SK-N-SH (cell line): ENCODE measurements around the gene DARS2. TPM values are rescaled to one million over a fixed set of nuclear protein-coding genes. Genes with fewer than 3 reads are reported as not detected.

Source experiments
- CTCF ChIA-PET: fragments of 300-600, 350-600 bp; formaldehyde crosslinking; extraction: SDS; loops from one replicate; lab custom pipeline; 2021; lab: Yijun Ruan, JAX
- POLR2A ChIA-PET: fragments of 350-600 bp; sonication (Branson Sonifier 250); formaldehyde crosslinking; extraction: SDS; loops from one replicate; lab custom pipeline; 2020; ENCODE audit warnings: antibody characterized with exemption, inconsistent platforms; lab: Yijun Ruan, JAX
- DNase-seq: peaks from one replicate; pipeline ENCODE4 v3.0.0; 2012
- H2AFZ ChIP-seq: fragments of 200-600 bp; sonication (generic); 2 replicates; pipeline ENCODE4 v1.8.1; 2016; ENCODE audit warnings: antibody characterized with exemption, mild to moderate bottlenecking, low read depth
- H3F3A ChIP-seq: fragments of 200-600 bp; sonication (generic); replicated peaks from 2 replicates; pipeline ENCODE3; 2016; ENCODE audit warnings: antibody characterized with exemption, mild to moderate bottlenecking; ENCODE audit not compliant: insufficient read depth
- H3K27ac ChIP-seq, 2 experiments: fragments of 200-500 bp in 1 of 2; fragments of 200-600 bp in 1 of 2; sonication (Bioruptor generic) in 1 of 2; sonication (generic), shearing (Covaris generic) in 1 of 2; 2 replicates each; pipeline versions ENCODE4 v1.5.1 to v1.6.1; 2014 to 2016; ENCODE audit warnings: low read depth in 2 of 2, inconsistent platforms in 1 of 2, low read length in 1 of 2, mild to moderate bottlenecking in 1 of 2, mixed read lengths in 1 of 2
- H3K27me3 ChIP-seq: fragments of 200-600 bp; sonication (generic), shearing (Covaris generic); 2 replicates; pipeline ENCODE4 v1.6.1; 2016; ENCODE audit warnings: mixed run types; ENCODE audit not compliant: insufficient read depth
- H3K36me3 ChIP-seq, 2 experiments: fragments of 200-500 bp in 1 of 2; fragments of 200-600 bp in 1 of 2; sonication (Bioruptor generic) in 1 of 2; sonication (generic) in 1 of 2; replicated peaks in 1 of 2; 2 replicates each; pipeline versions ENCODE3 to v1.5.1; 2014 to 2016; ENCODE audit warnings: low read length in 1 of 2, mild to moderate bottlenecking in 1 of 2; ENCODE audit not compliant: insufficient read depth in 2 of 2, control insufficient read depth in 1 of 2
- H3K4me1 ChIP-seq, 2 experiments: fragments of 200-500 bp in 1 of 2; fragments of 200-600 bp in 1 of 2; sonication (Bioruptor generic) in 1 of 2; sonication (generic), shearing (Covaris generic) in 1 of 2; 2 replicates each; pipeline versions ENCODE4 v1.5.1 to v1.6.1; 2014 to 2016; ENCODE audit warnings: low read depth in 1 of 2, low read length in 1 of 2, mixed run types in 1 of 2; ENCODE audit not compliant: insufficient read depth in 2 of 2, control insufficient read depth in 1 of 2
- H3K4me2 ChIP-seq: fragments of 200-600 bp; sonication (generic), shearing (Covaris generic); 2 replicates; pipeline ENCODE4 v1.6.1; 2017; ENCODE audit warnings: mixed run types
- H3K4me3 ChIP-seq, 2 experiments: fragments of 200-500 bp in 1 of 2; fragments of 200-600 bp in 1 of 2; sonication (Bioruptor generic) in 1 of 2; sonication (generic), shearing (Covaris generic) in 1 of 2; 2 replicates each; pipeline versions ENCODE4 v1.5.1 to v1.8.1; 2014 to 2016; ENCODE audit warnings: low read depth in 2 of 2, inconsistent platforms in 1 of 2, low read length in 1 of 2, mild to moderate bottlenecking in 1 of 2, mixed read lengths in 1 of 2, moderate library complexity in 1 of 2
- H3K79me2 ChIP-seq: fragments of 200-600 bp; sonication (generic); 2 replicates; pipeline ENCODE4 v1.8.1; 2017; ENCODE audit warnings: mild to moderate bottlenecking; ENCODE audit not compliant: insufficient read depth
- H3K9ac ChIP-seq: fragments of 200-600 bp; sonication (generic); 2 replicates; pipeline ENCODE4 v1.6.1; 2017; ENCODE audit warnings: mixed run types
- H3K9me2 ChIP-seq: fragments of 200-600 bp; sonication (generic); 2 replicates; pipeline ENCODE4 v1.6.1; 2017; ENCODE audit warnings: mixed run types
- H3K9me3 ChIP-seq: fragments of 200-600 bp; sonication (generic); 2 replicates; pipeline ENCODE4 v1.6.1; 2017; ENCODE audit warnings: mixed run types, mild to moderate bottlenecking, moderate library complexity
- H4K20me1 ChIP-seq: fragments of 200-600 bp; sonication (generic); 2 replicates; pipeline ENCODE4 v1.6.1; 2017; ENCODE audit warnings: mild to moderate bottlenecking, mixed run types; ENCODE audit not compliant: insufficient read depth
- ELF1 ChIP-seq: IDR thresholded peaks from 2 replicates; pipeline ENCODE4 v1.4.0; 2012
- FOSL2 ChIP-seq: IDR thresholded peaks from 2 replicates; pipeline ENCODE4 v1.4.0; 2012; ENCODE audit warnings: low read depth, mild to moderate bottlenecking, moderate library complexity, borderline replicate concordance
- FOXJ3 ChIP-seq: sonication (generic); formaldehyde crosslinking; IDR thresholded peaks from 2 replicates; pipeline ENCODE4 v1.5.1; 2020; ENCODE audit warnings: mild to moderate bottlenecking, missing genetic modification reagents
- GABPA ChIP-seq: IDR thresholded peaks from 2 replicates; pipeline ENCODE4 v1.4.0; 2012; ENCODE audit warnings: low read depth, mild to moderate bottlenecking
- IRF3 ChIP-seq: fragments of 150-350 bp; IDR thresholded peaks from 2 replicates; pipeline ENCODE4 v1.6.1; 2016; ENCODE audit warnings: mild to moderate bottlenecking, low read depth, low read length
- JUND ChIP-seq: IDR thresholded peaks from 2 replicates; pipeline ENCODE4 v1.4.0; 2012
- MAX ChIP-seq: IDR thresholded peaks from 2 replicates; pipeline ENCODE4 v1.4.0; 2012; ENCODE audit warnings: low read depth
- MXI1 ChIP-seq: IDR thresholded peaks from 2 replicates; pipeline ENCODE4 v1.6.1; 2012; ENCODE audit warnings: mild to moderate bottlenecking, low read depth, low read length, improper control_type of control experiment
- NRF1 ChIP-seq: IDR thresholded peaks from 2 replicates; pipeline ENCODE4 v1.6.1; 2012; ENCODE audit warnings: low read depth, mild to moderate bottlenecking, low read length
- RAD21 ChIP-seq: IDR thresholded peaks from 2 replicates; pipeline ENCODE4 v1.6.1; 2012; ENCODE audit warnings: mild to moderate bottlenecking, low read length
- RFX5 ChIP-seq: IDR thresholded peaks from 2 replicates; pipeline ENCODE4 v1.6.1; 2012; ENCODE audit warnings: mild to moderate bottlenecking, improper control_type of control experiment, low read length
- SIN3A ChIP-seq: IDR thresholded peaks from 2 replicates; pipeline ENCODE4 v1.6.1; 2012; ENCODE audit warnings: low read depth, mild to moderate bottlenecking, low read length, moderate library complexity, borderline replicate concordance
- SMC3 ChIP-seq: IDR thresholded peaks from 2 replicates; pipeline ENCODE4 v1.6.1; 2012; ENCODE audit warnings: low read depth, low read length, improper control_type of control experiment
- TAF1 ChIP-seq: IDR thresholded peaks from 2 replicates; pipeline ENCODE4 v1.6.1; 2012; ENCODE audit warnings: low read depth, mild to moderate bottlenecking, low read length, moderate library complexity, borderline replicate concordance
- TCF12 ChIP-seq: IDR thresholded peaks from 2 replicates; pipeline ENCODE4 v1.4.0; 2012
- USF2 ChIP-seq: fragments of 150-350 bp; IDR thresholded peaks from 2 replicates; pipeline ENCODE4 v1.6.1; 2017; ENCODE audit warnings: antibody characterized with exemption, low read length, low read depth, borderline replicate concordance
- WGBS: methylation state at CpG from one replicate; pipeline ENCODE4 v1.1.6; 2017; ENCODE audit warnings: low lambda C conversion rate; 5-methylcytosine and 5-hydroxymethylcytosine counted together
- polyA plus RNA-seq, 3 experiments: library from polyadenylated mRNA; depleted of rRNA; stranded (reverse); fragments of >200 nt; gene quantifications; 2 replicates each; pipeline ENCODE4 v1.2.3, GENCODE V29; 2012
- TF ChIP-seq, protein P1 (sequence below): fragments of 200-600 bp; sonication (generic); IDR thresholded peaks from 2 replicates; pipeline ENCODE4 v1.6.1; 2017; ENCODE audit warnings: antibody characterized with exemption, mild to moderate bottlenecking, moderate library complexity
- TF ChIP-seq, protein P2 (sequence below): IDR thresholded peaks from 2 replicates; pipeline ENCODE4 v1.4.0; 2012; ENCODE audit warnings: low read depth, borderline replicate concordance
- TF ChIP-seq, protein P3 (sequence below): IDR thresholded peaks from 2 replicates; pipeline ENCODE4; 2012

The DARS2 gene
- polyA plus RNA-seq, 1 of the 3 experiments (the other 2 are of a cell fraction): 17.1 TPM

DNA sequence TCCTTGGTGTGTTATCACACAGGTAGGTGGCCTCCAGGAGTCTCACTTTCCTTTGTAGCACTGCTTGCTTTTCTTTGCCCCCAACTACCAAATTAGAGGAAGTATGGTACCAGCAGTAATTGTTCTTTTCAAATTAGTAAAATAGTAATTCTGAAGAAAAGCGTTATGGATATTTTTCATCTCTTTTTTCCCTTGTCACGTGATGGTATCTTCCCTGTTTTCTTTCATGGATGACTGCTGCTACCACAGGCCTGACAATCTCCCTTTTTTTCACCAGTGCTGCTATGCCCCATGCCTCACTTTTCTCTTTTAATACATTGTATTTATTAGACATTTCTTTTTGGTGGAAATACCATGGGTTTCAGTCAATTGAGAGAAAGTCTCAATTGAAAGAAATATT, 47.0 kb downstream of the DARS2 start:
- no peak overlapping the region for H3K9ac ChIP-seq
- peaks cover 5 to 21% of the 10 kb centered on the region in 2 experiments; a peak in 2 of 4 replicates for H3K4me1 ChIP-seq
- POLR2A ChIA-PET: no interaction called here
- H2AFZ ChIP-seq: no peak overlapping the region
- peaks cover 26% of the 10 kb centered on the region for H3F3A ChIP-seq
- CTCF ChIA-PET: no interaction called here
- no peaks in the 10 kb centered on the region for H3K27me3 ChIP-seq
- H3K9me3 ChIP-seq: no peaks in the 10 kb centered on the region
- H3K27ac ChIP-seq: no peak overlapping the region
- WGBS: 98% methylated on average over 2 of the region's 2 CpGs
- peaks cover 28 to 47% of the 10 kb centered on the region in 2 experiments for H3K36me3 ChIP-seq
- peaks cover 8% of the 10 kb centered on the region for H4K20me1 ChIP-seq
- H3K4me2 ChIP-seq: no peak overlapping the region
- TF ChIP-seq, protein P1, sequence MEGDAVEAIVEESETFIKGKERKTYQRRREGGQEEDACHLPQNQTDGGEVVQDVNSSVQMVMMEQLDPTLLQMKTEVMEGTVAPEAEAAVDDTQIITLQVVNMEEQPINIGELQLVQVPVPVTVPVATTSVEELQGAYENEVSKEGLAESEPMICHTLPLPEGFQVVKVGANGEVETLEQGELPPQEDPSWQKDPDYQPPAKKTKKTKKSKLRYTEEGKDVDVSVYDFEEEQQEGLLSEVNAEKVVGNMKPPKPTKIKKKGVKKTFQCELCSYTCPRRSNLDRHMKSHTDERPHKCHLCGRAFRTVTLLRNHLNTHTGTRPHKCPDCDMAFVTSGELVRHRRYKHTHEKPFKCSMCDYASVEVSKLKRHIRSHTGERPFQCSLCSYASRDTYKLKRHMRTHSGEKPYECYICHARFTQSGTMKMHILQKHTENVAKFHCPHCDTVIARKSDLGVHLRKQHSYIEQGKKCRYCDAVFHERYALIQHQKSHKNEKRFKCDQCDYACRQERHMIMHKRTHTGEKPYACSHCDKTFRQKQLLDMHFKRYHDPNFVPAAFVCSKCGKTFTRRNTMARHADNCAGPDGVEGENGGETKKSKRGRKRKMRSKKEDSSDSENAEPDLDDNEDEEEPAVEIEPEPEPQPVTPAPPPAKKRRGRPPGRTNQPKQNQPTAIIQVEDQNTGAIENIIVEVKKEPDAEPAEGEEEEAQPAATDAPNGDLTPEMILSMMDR: no peak
- TF ChIP-seq ELF1: no peak
- no peak for TF ChIP-seq TAF1
- no peak for TF ChIP-seq NRF1
- TF ChIP-seq USF2: no peak
- TF ChIP-seq FOXJ3 (CRISPR knock-in tag): no peak
- no peak for TF ChIP-seq MXI1
- TF ChIP-seq IRF3: no peak
- TF ChIP-seq TCF12: no peak
- TF ChIP-seq JUND: no peak
- no peak for TF ChIP-seq MAX
- TF ChIP-seq, protein P2, sequence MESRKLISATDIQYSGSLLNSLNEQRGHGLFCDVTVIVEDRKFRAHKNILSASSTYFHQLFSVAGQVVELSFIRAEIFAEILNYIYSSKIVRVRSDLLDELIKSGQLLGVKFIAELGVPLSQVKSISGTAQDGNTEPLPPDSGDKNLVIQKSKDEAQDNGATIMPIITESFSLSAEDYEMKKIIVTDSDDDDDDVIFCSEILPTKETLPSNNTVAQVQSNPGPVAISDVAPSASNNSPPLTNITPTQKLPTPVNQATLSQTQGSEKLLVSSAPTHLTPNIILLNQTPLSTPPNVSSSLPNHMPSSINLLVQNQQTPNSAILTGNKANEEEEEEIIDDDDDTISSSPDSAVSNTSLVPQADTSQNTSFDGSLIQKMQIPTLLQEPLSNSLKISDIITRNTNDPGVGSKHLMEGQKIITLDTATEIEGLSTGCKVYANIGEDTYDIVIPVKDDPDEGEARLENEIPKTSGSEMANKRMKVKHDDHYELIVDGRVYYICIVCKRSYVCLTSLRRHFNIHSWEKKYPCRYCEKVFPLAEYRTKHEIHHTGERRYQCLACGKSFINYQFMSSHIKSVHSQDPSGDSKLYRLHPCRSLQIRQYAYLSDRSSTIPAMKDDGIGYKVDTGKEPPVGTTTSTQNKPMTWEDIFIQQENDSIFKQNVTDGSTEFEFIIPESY: no peak
- TF ChIP-seq SMC3: no peak
- no peak for TF ChIP-seq GABPA
- TF ChIP-seq FOSL2: no peak
- TF ChIP-seq RFX5: no peak
- TF ChIP-seq SIN3A: no peak
- TF ChIP-seq RAD21: no peak
- TF ChIP-seq, protein P3, sequence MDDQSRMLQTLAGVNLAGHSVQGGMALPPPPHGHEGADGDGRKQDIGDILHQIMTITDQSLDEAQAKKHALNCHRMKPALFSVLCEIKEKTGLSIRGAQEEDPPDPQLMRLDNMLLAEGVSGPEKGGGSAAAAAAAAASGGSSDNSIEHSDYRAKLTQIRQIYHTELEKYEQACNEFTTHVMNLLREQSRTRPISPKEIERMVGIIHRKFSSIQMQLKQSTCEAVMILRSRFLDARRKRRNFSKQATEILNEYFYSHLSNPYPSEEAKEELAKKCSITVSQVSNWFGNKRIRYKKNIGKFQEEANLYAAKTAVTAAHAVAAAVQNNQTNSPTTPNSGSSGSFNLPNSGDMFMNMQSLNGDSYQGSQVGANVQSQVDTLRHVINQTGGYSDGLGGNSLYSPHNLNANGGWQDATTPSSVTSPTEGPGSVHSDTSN: no peak
- H3K9me2 ChIP-seq: no peaks in the 10 kb centered on the region
- peaks cover 29% of the 10 kb centered on the region for H3K79me2 ChIP-seq
- no peak overlapping the region for H3K4me3 ChIP-seq
- no peak for DNase-seq
